GM10266 (cell line): Measurements from ENCODE around the gene ZC3H7B.
A peak's percentile ranks its signal among the peaks of the same experiment; 100 is the strongest.
"Not testable (repeated sequence)": the region's sequence is repeated elsewhere in the genome, so short reads cannot be mapped to it uniquely, and the experiment has no call there.

Experiments
- DNase-seq: peaks from one replicate; pipeline ENCODE4 v3.0.0; 2012; ENCODE audit errors: extremely low spot score
- TF ChIP-seq, protein P1 (sequence below): IDR thresholded peaks from 2 replicates; pipeline ENCODE4 v1.5.1; 2012; ENCODE audit warnings: mild to moderate bottlenecking, low read depth; ENCODE audit not compliant: control insufficient read depth, insufficient read depth; ENCODE audit errors: missing control alignments

ZC3H7B gene

DNA sequence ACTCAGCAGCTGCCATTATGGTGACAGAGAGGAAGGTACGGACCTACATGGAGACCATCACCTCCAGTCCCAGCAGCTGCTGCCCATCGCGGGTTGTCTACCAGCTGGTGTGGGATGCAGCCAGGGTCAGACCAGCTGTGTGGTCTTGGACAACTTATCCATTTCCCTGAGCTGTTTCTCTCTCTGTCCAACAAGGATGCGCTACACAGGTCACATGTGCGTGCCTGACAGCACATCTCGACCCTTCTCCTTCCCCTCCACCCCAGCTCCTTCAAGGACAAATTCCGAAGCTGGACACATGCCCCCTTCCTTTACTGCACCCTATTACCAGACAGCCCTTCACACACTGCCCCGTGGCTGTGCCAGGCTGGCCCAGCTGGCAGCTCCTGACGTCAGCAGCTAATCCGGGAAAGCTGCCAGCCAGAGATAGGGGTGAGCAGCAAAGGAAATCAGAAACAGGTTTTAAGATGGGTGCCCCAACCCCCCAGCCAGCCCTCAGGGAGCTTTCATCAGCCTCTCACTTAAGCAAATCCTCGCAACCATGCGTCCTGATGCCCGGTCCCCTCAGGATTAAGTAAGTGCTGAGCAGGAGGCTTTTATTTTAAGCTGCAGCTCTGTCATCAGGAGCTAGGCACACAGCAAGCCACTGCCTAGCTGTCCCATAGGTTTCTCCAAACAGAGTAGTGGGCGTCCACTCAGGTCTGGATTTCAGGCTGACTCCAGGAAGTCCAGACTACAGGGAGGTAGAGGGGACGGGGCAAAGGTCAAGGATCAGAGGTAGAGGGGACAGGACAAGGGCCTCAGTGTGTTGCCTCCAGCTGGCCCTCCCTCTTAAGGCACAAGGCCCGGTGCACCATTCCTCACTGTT, 100.7 kb downstream of the ZC3H7B start:
- DNase-seq, result no peak
- TF ChIP-seq, protein P1, sequence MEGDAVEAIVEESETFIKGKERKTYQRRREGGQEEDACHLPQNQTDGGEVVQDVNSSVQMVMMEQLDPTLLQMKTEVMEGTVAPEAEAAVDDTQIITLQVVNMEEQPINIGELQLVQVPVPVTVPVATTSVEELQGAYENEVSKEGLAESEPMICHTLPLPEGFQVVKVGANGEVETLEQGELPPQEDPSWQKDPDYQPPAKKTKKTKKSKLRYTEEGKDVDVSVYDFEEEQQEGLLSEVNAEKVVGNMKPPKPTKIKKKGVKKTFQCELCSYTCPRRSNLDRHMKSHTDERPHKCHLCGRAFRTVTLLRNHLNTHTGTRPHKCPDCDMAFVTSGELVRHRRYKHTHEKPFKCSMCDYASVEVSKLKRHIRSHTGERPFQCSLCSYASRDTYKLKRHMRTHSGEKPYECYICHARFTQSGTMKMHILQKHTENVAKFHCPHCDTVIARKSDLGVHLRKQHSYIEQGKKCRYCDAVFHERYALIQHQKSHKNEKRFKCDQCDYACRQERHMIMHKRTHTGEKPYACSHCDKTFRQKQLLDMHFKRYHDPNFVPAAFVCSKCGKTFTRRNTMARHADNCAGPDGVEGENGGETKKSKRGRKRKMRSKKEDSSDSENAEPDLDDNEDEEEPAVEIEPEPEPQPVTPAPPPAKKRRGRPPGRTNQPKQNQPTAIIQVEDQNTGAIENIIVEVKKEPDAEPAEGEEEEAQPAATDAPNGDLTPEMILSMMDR, result no peak

DNA sequence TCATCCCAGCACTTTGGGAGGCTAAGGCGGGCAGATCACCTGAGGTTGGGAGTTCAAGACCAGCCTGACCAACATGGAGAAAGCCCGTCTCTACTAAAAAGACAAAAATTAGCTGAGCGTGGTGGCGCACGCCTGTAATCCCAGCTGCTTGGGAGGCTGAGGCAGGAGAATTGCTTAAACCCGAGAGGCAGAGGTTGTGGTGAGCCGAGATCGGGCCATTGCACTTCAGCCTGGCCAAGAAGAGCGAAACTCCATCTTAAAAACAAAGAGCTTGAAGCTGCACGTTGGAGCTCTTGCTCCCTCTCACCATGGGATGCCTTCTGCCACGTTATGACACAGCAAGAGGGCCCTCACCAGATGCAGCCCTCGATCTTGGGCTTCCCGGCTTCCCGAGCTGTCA, 101.5 kb downstream of the ZC3H7B start:
- not testable (repeated sequence) for DNase-seq

DNA sequence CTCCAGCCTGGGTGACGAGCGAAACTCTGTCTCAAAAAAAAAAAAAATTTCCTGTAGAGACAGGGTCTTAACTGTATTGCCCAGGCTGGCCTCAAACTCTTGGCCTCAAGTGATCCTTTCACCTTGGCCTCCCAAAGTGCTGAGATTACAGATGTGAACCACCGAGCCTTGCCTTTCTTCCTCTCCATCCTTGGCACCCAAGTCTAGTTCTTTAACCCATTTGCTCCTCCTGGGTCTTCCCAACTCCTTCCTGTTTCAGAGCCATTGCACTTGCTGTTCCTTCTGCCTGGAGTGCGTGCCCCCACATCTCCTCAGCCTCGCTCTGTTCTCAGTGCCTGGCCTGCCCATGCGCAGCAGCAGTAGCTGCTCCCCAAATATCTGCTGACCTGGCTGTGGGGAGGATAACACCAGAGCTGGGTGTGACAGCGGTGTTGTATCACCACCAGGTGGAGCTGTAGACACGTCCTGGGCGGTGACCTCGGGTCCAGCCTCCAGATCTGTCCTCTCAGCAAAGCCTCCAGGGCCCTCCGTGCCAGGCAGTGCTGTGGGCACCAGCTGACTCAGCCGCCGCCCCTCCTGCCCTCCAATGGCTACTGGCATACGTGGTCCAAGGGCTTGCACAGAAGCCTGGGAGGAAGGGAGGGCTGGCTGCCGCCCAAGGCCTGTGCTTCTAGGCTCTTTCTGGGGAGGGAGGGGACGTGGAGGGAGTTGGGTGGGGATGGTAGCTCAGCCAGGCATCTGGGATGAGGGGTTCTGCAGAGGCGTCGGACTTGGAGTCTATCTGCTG, 102.4 kb downstream of the ZC3H7B start:
- peak; percentile 93 for DNase-seq
- TF ChIP-seq, protein P1, result peak; percentile 97

DNA sequence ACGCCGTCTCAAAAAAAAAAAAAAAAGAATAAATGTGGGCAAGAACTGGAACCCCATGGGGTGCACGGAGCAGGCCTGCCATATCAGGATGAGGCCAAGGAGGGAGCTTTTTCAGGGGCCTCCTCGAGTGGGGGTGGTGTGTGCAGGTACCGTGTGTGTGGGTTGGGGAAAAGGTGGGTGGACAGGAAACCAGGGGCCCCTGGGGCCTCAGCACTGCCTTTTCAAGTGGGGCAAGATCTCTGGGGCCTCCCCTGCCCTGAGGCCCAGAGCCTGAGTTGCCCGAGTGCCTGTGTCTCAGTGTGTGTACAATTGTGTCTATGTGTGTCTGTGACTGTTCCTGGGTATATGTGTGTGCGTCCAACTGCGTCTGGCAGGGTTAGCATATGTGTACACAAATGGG, 104.3 kb downstream of the ZC3H7B start:
- peak; percentile 36 for DNase-seq
- TF ChIP-seq, protein P1, result no peak

DNA sequence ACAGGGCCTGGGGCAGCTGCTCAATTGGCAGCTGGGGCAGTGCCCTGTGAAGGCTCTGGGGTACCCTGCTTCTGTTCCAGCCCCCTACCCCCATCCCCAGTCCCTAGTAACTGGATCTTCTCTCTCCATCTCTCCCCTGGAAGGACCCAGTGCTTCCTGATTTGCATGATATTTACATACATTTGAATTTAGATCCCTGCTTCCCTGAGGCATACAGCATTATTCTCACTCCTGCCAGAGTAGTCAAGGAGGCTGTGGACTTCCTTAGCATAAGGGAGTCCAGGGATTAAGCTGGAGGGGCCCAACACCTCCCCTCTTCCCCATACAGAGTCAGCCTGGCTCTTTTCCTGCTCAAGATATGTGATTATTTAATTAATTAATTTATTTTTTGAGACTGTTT, 105.1 kb downstream of the ZC3H7B start:
- TF ChIP-seq, protein P1, result no peak
- DNase-seq, result no peak

DNA sequence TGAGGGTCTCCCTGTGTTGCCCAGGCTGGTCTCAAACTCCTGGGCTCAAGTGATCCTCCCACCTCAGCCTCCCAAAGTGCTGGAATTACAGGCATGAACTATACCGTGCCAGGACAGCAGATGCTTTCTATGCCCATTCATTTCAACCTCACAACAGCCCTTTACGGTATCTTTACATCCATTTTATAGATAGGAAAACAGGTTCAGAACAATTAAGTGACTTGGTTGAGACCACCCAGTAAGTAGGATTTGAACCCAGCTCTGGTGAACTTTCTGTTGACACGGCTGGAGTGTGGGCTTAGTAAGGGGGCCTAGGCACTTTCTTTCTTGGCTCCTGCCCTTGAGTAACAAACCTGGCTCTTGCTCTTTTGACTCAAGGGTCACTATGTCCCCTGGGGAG, 106.1 kb downstream of the ZC3H7B start:
- TF ChIP-seq, protein P1, result no peak
- no peak for DNase-seq

DNA sequence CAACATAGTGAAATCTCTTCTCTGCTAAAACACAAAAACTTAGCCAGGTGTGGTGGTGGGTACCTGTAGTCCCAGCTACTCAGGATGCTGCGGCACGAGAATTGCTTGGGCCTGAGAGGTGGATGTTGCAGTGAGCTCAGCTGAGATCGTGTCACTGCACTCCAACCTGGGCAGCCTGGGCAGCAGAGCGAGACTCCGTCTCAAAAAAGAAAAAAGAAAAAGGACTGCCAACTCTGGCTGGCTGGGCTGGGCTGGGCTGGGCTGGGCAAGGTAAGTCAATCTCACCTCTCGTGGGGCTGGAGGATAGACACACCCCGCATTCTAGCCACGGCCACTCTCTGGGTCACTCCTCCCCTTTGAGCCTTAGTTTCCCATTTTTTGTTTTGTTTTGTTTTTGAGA, 107.3 kb downstream of the ZC3H7B start:
- DNase-seq, result no peak
- TF ChIP-seq, protein P1, result no peak
